Fibroblast of skin of abdomen (primary cell): ENCODE results near the gene HTR3B.
"Not testable (repeated sequence)": the region's sequence is repeated elsewhere in the genome, so short reads cannot be mapped to it uniquely, and the experiment has no call there.

Experiments used
- DNase-seq: peaks from one replicate; pipeline ENCODE4 v3.0.0-alpha.2; 2013

HTR3B gene

DNA sequence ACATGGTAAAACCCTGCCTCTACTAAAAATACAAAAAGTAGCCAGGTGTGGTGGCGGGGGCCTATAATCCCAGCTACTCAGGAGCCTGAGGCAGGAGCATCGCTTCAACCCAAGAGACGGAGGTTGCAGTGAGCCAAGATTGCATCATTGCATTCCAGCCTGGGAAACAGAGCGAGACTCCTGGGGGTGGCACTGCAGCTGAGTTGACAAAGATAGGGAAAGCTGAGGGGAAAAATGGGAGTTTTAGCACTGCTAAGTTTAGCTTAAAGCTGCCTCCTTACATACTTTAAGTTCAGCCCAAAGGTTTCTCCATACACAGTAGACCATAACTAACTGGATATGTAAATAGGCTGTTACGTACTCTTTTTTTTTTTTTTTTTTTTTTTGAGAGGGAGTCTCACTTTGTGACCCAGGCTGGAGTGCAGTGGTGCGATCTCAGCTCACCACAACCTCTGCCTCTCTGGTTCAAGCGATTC, 20.2 kb upstream of the HTR3B start:
- peak; percentile 68 for DNase-seq

DNA sequence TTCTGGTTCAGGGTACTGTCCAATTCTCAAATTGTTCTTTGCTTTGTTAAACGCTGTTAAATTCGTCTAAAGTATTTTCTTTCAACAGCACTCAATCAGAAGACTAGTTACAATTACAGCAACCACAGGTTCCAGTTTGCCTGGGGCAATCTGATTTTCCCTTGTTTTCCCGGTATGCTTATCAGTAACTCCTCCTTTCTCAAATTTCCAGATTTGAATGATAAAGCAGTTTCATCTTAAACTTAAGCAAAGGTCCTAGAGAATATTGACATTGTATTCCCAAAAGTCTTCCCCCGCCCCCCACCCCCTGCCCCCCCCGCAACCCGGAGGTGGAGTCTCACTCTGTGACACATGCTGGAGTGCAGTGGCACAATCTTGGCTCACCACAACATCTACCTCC, 18.7 kb upstream of the HTR3B start:
- no peak for DNase-seq

DNA sequence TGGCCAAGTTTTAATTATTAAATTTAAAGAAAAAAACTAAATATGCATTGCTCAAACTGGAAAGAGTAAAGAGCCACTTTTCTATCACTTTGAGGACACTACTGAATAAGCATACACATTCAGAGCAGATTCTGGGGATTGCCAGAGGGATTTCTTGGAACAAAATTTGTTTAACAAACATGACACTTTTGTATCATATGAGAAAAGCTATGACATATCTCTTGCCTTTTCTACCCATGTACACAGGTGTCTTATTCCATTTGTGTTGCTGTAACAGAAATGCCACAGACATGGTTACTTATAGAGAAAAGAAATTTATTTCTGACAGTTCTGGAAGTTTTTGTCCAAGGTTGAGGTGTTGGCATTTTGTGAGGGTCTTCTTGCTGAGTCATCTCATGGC, 15.7 kb upstream of the HTR3B start:
- DNase-seq: no peak

DNA sequence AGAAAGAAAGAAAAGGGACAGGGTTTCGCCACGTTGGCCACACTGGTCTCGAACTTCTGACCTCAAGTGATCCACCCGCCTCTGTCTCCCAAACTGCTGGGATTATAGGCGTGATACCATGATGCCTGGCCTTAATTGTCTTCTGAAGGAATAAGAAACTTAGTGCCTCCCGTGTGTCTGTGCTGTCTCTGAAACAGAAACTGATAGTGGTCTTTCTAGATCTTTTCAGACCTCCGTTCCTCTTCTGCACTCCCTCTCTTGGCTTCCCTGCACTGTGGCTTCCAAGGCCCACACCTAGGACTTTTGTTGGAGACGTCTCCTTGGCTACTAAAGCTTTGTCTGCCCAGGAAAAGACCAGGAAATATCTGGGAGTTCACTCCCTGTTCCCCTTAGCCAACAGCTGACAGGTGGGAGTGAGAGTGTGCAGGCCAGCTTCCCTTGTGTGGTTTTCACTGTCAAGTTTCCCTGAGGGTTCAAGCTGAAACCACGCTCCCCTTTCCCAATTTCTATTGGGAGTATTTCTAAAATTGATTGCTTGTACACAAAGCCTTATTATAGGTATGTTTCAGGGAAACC, 10.1 kb upstream of the HTR3B start:
- DNase-seq: no peak

DNA sequence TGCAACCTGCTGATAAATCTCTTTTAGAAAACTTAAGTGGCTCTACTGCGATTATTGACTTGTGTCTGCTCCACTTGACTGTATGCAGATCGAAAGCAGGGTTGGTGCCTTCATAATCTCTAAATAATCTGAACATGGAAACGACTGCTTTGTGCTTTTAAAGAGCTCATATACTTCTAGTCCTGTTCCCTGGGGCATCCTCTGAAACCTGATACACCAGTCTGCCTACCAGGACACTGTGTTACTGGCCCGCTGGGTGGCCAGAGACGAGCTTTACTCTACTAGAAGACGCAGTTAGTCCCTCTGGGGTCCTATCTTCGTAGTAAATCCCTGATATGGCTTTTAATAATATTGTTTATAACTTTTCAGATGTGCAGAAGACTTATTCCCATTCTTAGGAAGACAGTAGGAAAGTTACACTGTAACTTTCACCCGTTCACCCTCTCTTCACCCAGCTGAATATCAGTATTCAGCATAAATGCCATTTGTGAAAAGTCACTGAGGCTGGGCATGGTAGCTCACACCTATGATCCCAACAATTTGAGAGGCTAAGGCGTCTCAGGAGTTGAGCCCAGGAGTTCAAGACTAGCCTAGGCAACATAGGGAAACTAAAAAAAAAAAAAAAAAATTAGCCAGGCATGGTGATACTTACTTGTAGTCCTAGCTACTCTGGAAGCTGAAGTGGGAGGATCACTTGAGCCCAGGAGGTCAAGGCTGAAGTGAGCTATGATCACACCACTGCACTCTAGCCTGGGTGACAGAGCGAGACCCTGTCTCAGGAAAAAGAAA, 9.0 kb upstream of the HTR3B start:
- DNase-seq: no peak

DNA sequence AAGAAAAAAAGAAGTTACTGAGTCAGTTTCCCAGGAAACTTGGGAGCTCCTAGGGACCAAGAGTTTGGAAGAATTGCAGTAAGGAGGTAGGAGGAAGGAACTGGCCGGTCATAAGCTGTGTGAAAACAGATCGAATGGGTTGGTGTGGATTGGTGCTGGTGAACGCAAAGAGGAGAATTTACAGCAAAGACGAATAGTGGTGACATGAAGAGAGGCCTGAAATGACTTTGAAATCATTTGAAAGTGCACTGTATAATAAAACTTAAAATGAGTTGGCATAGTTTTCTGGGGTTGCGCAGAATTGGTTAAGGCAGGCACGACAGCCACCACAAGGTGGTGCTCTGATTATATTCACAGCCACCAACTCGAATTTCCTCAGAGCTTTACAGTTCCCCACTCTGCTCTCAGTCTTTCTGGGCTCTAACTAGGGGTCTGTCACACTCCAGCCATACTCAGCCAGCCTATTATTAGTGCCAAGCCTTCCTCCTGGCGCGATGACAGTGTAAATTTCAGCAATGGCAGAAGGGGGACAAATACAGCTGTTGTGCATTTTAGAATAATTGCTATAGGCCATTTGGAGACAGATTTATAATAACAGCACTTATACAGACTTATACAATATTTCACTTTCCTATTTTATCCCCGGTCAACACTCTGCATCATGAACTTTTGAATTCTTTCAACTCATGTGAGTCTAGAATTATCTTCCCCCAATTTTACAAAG, 8.3 kb upstream of the HTR3B start:
- peak; percentile 9 for DNase-seq

DNA sequence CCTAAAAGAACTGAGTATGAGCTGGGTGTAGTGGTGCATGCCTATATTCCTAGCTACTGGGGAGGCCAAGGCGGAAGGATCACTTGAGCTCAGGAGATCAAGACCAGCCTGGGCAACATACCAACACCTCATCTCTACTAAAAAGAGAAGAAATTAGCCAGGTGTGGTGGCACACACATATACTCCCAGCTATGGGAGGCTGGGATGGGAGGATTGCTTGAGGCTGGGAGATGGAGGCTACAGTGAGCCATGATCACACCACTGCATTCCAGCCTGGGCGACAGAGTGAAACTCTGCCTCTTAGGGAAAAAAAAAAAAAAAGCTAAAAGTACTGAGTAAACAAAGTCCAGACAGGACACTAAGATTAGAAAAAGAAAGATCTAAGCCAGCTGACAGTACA, 3.5 kb upstream of the HTR3B start:
- DNase-seq: no peak

DNA sequence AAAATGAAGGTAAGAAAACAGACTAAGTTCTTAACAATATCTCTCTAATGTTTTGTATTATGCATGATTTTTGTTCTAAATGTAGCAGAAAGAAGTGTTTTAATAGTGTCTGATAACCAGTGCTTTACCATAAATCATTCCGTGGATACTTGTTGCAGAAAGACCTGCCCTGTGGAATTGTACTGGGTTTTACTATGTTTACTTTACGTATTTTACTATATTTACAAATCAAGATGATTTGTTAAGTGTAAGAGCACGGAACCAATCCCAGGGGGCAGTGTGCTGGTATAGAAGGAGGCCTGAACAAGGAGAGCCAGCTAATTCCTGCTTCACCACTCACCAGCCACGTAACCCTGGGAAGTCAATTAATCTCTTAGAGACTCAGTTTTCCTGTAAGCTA, 1.4 kb downstream of the HTR3B start:
- peak; percentile 4 for DNase-seq

DNA sequence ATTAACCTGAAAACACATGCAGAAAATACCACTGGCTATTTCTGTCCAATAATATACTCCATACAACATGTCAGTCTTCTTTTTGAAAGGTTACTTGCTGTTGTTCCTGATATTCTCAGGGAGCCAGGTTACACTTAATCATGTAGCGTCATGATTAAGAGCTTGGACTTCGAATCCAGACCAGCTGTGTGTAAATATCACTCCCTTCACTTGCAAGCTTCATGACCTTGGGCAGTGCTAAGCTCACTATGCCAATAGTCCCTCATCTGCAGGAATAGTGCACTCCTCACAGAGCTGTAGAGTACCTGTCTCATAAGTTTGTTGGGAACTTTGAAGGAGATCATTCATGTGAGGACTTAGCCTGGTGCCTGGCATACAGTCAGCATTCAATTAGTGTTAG, 1.9 kb downstream of the HTR3B start:
- DNase-seq: no peak

DNA sequence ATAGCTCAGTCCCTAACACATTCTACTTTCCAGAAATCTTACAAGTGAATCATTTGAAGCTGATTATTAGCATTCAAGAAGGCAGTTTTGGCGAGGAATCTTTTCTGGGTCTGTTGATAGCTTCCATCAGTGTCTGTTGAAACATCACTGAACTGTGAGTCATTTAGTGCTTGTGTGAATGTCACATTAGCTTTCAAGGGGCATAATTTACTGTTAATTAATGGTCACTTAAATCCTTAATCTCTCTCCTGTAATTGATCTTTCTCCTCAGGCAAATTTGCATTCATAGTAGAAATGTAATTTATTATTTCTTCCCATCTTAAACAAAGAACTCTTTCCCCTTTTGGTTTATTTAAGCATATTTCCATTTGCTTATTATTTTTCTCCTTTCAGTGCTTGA, 2.6 kb downstream of the HTR3B start:
- DNase-seq: no peak

DNA sequence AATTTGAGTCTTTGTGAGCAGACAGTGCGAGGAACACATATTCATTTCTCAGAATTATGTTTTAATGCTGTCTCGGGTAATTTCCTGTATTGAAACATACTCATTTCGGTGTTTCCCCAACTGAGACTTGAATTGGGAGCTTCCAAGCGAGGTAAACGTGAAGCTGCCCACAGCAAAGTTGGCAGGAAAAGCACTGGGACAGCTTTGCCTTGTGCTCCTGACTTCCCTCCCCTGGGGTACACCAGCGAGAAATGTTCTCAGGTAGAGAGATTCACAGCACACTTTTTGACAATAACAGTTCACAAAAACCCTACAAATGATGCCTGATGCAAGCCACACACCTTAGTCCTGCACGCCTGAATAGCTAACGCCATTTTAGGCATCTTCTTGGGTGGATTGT, 3.1 kb downstream of the HTR3B start:
- no peak for DNase-seq

DNA sequence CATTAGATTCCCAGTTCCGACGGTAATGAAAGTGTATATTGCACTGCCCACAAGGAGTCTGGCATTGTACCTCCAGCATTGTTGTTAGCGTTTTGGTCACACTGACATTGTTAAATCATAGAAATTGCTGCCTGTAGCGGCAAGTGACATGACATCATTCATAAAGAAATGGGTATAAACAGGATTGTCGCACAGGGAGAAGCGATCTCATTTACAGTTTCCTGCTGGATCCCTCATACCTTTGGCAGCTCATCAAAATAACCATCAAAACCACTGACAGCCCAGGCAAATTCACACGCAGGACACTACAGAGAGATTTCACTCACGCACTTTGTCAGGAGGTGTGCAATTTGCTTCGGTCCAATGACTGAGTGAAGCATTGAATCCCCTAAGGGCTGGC, 3.5 kb downstream of the HTR3B start:
- no peak for DNase-seq

DNA sequence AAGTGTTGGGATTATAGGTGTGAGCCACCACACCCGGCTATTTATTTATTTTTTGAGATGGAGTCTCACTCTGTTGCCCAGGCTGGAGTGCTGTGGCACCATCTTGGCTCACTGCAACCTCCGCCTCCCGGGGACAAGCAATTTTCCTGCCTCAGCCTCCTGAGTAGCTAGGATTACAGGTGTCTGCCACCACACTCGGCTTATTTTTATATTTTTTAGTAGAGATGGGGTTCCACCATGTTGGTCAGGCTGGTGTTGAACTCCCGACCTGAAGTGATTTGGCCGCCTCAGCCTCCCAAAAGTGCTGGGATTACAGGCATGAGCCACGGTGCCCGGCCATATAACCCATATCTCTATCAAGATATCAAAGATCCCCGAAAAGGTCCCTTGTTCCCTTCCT, 6.9 kb downstream of the HTR3B start:
- DNase-seq: not testable (repeated sequence)

DNA sequence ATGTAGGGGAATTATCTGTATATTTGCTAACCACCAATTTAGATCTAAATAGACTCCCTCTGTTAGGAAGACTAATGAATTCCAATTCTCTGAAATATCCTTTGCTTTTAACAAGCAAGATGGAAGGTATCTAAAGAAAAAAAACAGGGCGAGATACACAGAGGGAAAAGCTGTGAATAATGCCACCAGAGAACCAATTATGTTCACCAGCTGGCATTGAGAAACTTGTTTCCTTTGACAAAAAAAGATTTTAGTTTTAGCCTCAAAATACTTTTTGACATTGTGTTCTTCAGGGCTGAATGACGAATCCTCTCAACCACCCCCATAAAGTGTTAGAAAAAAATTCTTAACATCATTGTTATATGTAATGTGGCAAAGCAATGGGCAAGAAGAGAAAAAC, 19.0 kb downstream of the HTR3B start:
- no peak for DNase-seq

DNA sequence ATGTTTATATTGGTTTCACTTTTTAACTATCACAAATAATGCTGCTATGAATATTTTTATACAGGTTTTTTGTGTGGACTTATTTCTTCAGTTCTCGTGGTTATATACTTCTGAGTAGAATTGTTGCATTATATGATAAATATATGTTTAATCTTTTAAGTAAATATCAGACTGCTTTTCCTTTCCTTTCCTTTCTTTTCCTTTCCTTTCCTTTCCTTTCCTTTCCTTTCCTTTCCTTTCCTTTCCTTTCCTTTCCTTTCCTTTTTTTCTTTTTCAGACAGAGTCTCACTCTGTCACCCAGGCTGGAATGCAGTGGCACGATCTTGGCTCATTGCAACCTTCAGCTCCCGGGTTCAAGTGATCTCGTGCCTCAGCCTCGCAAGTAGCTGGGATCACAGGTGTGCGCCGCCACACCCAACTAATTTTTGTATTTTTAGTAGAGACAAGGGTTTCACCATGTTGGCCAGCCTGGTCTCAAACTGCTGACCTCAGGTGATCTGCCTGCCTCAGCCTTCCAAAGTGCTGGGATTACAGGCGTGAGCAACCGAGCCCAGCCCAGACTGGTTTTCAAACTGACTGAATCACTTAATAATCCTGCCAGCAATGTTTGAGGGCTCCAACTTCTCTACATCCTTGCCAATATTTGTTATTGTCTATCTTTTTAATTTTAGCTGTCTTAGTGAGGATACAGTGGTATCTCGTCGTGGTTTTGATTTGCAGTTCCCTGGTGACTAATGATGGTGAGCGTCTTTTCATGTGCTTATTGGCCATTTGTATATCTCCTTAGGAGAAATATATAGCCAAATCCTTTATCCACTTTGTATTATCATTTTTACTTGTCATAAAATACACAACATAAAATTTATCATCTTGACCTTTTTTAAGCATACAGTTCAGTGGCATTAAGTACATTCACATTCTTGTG, 21.9 kb downstream of the HTR3B start:
- no peak for DNase-seq

DNA sequence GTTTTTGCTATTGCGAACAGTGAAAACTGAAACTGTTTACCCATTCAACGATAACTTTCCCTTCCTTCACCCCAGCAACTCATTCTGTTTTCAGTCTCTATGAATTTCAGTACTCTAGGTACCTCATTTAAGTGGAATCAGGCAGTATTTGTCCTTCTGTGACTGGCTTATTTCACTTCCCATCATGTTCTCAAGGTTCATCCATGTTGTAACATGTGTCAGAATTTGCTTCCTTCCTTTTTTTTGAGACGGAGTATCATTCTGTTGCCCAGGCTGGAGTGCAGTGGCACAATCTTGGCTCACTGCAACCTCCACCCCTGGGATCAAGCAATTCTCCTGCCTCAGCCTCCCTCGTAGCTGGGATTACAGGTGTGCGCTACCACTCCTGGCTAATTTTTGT, 23.7 kb downstream of the HTR3B start:
- DNase-seq: no peak

DNA sequence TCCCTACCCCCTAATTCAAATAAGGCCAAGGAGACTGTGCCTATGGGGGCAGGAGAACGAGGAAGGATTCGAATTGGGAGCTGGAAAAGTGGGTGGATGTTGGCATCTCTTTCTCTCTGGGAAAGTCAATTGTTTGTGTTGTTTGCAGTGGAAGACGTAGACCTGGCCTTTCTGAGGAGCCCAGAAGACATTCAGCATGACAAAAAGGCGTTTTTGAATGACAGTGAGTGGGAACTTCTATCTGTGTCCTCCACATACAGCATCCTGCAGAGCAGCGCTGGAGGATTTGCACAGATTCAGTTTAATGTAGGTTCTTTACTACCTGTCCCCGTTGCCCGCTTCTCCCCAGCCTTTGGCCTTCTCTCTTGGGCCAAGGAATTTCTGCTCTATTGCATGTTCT, 28.2 kb downstream of the HTR3B start:
- DNase-seq: no peak

DNA sequence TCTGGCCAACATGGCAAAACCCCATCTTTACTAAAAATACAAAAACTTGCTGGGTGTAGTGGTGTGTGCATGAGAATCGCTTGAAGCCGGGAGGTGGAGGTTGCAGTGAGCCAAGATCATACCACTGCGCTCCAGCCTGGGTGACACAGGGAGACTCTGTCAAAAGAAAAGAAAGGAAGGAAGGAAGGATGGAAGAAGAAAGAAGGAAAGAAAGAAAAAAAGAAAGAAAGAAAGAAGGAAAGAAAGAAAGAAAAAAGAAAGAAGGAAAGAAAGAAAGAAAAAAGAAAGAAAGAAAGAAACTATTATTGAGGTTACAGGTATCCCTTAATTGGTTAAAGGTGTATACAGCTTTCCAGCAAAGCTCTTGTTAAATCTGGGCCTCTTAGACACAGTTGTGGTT, 29.6 kb downstream of the HTR3B start:
- not testable (repeated sequence) for DNase-seq

DNA sequence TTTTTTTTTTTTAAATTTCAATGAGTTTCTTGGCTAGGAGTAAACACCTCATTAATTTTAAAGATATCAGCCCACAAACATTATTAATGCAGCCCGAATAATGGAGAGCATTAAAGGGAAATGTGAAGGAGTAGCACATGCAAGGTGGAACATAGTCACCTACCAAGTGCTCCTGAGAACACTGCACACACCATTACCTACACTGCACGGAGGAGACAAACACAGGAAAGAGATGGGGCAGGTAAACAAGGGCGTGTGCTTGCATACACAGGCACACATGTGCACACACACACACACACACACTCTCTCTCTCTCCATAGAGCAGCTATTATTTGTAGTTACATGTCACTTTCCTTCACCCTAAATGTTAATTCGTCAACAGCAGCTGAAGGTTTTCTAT, 30.2 kb downstream of the HTR3B start:
- no peak for DNase-seq

DNA sequence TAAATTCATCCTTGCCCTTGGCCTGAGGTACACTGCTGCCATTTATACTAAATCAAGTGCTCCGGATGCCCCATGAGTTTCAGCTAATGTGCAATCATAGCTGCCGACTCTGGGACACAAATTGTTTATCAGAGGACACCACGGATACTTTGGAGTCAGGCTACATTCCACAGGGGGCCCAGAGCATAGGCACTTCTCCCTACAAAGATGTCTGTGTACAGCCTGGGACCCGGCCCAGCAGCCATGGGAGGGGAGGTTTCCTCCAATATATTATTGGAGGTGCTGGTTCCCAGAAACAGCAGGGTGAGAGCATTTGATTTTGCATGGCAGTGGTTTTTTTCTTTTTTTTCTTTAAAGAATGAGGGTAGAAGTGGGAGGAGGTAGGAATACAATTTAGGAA, 31.3 kb downstream of the HTR3B start:
- DNase-seq: no peak

DNA sequence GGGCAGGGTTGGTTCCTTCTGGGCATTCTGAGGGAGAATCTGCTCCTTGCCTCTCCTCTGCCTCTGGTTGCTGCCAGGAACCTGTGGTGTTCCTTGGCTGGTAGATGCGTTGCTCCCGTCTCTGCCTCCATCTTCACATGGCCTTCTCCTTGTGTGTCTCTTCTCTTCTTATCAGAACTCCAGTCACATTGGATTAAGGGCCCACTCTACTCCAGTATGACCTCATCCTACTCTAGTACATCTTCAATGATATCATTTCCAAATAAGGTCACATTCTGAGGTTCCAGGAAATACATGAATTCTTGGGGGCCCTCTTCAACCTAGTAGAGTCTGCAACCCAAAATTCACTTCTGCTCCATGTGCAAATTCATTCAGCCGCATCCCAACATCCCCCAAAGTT, 33.3 kb downstream of the HTR3B start:
- no peak for DNase-seq

DNA sequence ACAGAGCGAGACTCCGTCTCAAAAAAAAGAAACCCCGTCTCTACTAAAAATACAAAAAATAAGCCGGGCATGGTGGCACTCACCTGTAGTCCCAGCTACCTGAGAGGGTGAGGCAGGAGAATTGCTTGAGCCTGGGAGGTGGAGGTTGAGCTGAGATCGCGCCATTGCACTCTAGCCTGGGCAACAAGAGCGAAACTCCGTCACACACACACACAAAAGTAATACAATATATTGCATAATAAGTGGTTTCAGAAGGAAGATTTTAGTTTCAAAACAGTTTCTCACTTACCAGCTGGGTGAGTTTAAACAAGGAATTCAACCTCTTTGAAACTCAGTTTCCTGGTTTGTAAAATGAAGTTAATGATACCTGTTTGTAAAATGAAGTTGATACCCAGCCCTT, 37.7 kb downstream of the HTR3B start:
- no peak for DNase-seq

DNA sequence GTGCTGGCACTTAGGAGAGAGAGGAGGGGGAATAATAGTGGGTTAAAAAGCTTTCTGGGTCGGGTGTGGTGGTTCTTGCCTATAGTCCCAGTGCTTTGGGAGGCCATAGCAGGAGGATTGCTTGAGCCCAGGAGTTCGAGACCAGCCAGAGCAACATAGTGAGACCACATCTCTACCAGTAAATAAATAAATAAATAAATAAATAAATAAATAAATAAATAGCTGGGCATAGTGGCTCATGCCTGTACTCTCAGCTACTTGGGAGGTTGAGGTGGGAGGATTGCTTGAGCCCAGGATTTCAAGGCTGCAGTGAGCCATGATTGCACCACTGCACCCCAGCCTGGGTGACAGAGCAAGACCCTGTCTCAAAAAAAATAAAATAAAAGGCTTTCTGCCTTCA, 41.6 kb downstream of the HTR3B start:
- DNase-seq: not testable (repeated sequence)
